K562 (cell line): ENCODE results near the gene HSPA1B. TPM values are rescaled to one million over a fixed set of nuclear protein-coding genes. Genes with fewer than 3 reads are reported as not detected.
A peak's percentile ranks its signal among the peaks of the same experiment; 100 is the strongest.

ENCODE experiments used
- ARID2 ChIP-seq: fragments of 450-650 bp; IDR thresholded peaks from 2 replicates; pipeline ENCODE4 v1.6.1; 2017; ENCODE audit warnings: antibody characterized with exemption, mild to moderate bottlenecking
- ARID4B ChIP-seq: sonication (generic); formaldehyde crosslinking; IDR thresholded peaks from 2 replicates; pipeline ENCODE4 v1.8.0; 2022; ENCODE audit warnings: mild to moderate bottlenecking, missing genetic modification reagents
- ATF1 ChIP-seq, 2 experiments: fragments of 450-650 bp in 1 of 2; IDR thresholded peaks; 2 replicates each; pipeline ENCODE4 v1.6.1; 2016; ENCODE audit warnings: missing compliant biosample characterization in 1 of 2, missing genetic modification characterization in 1 of 2
- CLOCK ChIP-seq: fragments of 250-450 bp; sonication (Bioruptor Pico); IDR thresholded peaks from 2 replicates; pipeline ENCODE4 v1.4.0; 2020; ENCODE audit warnings: mild to moderate bottlenecking, moderate library complexity, borderline replicate concordance
- DACH1 ChIP-seq: fragments of 450-650 bp; IDR thresholded peaks from 2 replicates; pipeline ENCODE4 v1.6.1; 2018; ENCODE audit not compliant: partially characterized antibody
- FOS ChIP-seq: IDR thresholded peaks from 3 replicates; pipeline ENCODE4 v1.6.1; 2011; ENCODE audit not compliant: insufficient read length; ENCODE audit errors: extremely low read depth
- FOXJ3 ChIP-seq: sonication (generic); formaldehyde crosslinking; IDR thresholded peaks from 2 replicates; pipeline ENCODE4 v1.4.0; 2020; ENCODE audit warnings: mild to moderate bottlenecking, missing genetic modification reagents
- HMG20B ChIP-seq: fragments of 250-450 bp; sonication (Bioruptor Pico); IDR thresholded peaks from 2 replicates; pipeline ENCODE4 v1.5.0; 2021; ENCODE audit warnings: mild to moderate bottlenecking
- HSF4 ChIP-seq: fragments of 250-450 bp; sonication (Bioruptor Pico); IDR thresholded peaks from 2 replicates; pipeline ENCODE4 v2.1.2; 2022; ENCODE audit warnings: mild to moderate bottlenecking, moderate library complexity, borderline replicate concordance
- JUN ChIP-seq, 2 experiments: sonication (generic) in 1 of 2; formaldehyde crosslinking in 1 of 2; IDR thresholded peaks; 2 replicates each; pipeline versions ENCODE4 v1.6.1 to v1.8.0; 2012 to 2022; ENCODE audit warnings: borderline replicate concordance in 2 of 2, mild to moderate bottlenecking in 2 of 2, improper control_type of control experiment in 1 of 2, low read depth in 1 of 2, low read length in 1 of 2, missing genetic modification reagents in 1 of 2
- KDM1A ChIP-seq, 2 experiments: fragments of 450-650 bp; IDR thresholded peaks; 2 replicates each; pipeline ENCODE4 v1.6.1; 2016; ENCODE audit warnings: mild to moderate bottlenecking in 2 of 2
- MAFK ChIP-seq: IDR thresholded peaks from 2 replicates; pipeline ENCODE4 v1.6.1; 2011; ENCODE audit warnings: low read length, improper control_type of control experiment
- MECOM ChIP-seq: fragments of 250-450 bp; sonication (Bioruptor Pico); IDR thresholded peaks from 2 replicates; pipeline ENCODE4 v1.8.0; 2022; ENCODE audit warnings: inconsistent platforms
- MXI1 ChIP-seq: IDR thresholded peaks from 2 replicates; pipeline ENCODE4 v1.6.1; 2011; ENCODE audit warnings: low read depth, mild to moderate bottlenecking, improper control_type of control experiment, low read length
- POLR2B ChIP-seq: fragments of 450-650 bp; IDR thresholded peaks from 2 replicates; pipeline ENCODE4 v1.6.1; 2018; ENCODE audit warnings: low read depth; ENCODE audit not compliant: partially characterized antibody
- SFPQ ChIP-seq: fragments of 200-400 bp; formaldehyde crosslinking; IDR thresholded peaks from 2 replicates; pipeline ENCODE4 v1.6.1; 2017; ENCODE audit warnings: mild to moderate bottlenecking, low read depth, low read length, moderate library complexity
- ZNF586 ChIP-seq: fragments of 450-650 bp; formaldehyde crosslinking; conservative IDR thresholded peaks from 2 replicates; pipeline ENCODE4 v1.4.0; 2020; ENCODE audit warnings: mild to moderate bottlenecking, moderate library complexity
- polyA plus RNA-seq, 8 experiments: library from polyadenylated mRNA; depleted of rRNA in 4 of 8; stranded (reverse) in 5 of 8; unstranded in 3 of 8; fragments of >200 nt; fragmentation: Nextera tagmentation in 2 of 8; fragmentation: Illumina TruSeq in 1 of 8; extraction: Ambion mirVana in 2 of 8; extraction: Trizol in 1 of 8; gene quantifications; 2 replicates each; pipeline versions ENCODE4 v1.2.1 to v1.2.3, GENCODE V29; 2011 to 2014; ENCODE audit warnings: inconsistent platforms in 1 of 8, missing spikeins in 1 of 8
- total RNA-seq, 7 experiments: library from RNA; depleted of rRNA in 6 of 7; stranded (reverse); fragments of >200 nt in 6 of 7; fragmentation: Illumina TruSeq in 2 of 7; extraction: Trizol in 2 of 7; gene quantifications; 2 replicates each; pipeline versions ENCODE4 v1.2.1 to v1.2.3, GENCODE V29; 2011 to 2021; ENCODE audit warnings: low replicate concordance in 1 of 7

HSPA1B gene
- total and polyA plus RNA-seq, 9 of the 15 experiments (the other 6 are each of a cell fraction or from before 2014, with no cell fraction given): 0.27 to 227 (median 51.2) TPM

GRCh38 chr6:31822036-31822821 lies 5.3 kb upstream of the HSPA1B start (continued):
- no peak for TF ChIP-seq DACH1
- TF ChIP-seq MXI1: no peak
- TF ChIP-seq SFPQ: no peak
- no peak for TF ChIP-seq ZNF586 (CRISPR knock-in tag)
- TF ChIP-seq JUN (IDR thresholded peaks at IDR 0.05; ENCODE audit: borderline replicate concordance, low read depth, low read length): peak; percentile 73
- no peak for TF ChIP-seq JUN (CRISPR knock-in tag; IDR thresholded peaks at IDR 0.05; ENCODE audit: borderline replicate concordance)
- peak; percentile 91 for TF ChIP-seq POLR2B
- TF ChIP-seq HSF4 (CRISPR knock-in tag): peak; percentile 55; the same call in 1 of the 2 replicates
- TF ChIP-seq MECOM (CRISPR knock-in tag): peak; percentile 60; the same call in 1 of the 2 replicates
- TF ChIP-seq CLOCK: 0 out of 2 replicates have a peak, but pooled peaks have one; percentile 12
- TF ChIP-seq HMG20B (CRISPR knock-in tag): peak; percentile 86; the same call in 1 of the 2 replicates
- no peak for TF ChIP-seq FOS
- TF ChIP-seq ARID4B: peak; percentile 66
- peak; percentile 97 for TF ChIP-seq MAFK
- no peak for TF ChIP-seq KDM1A (IDR thresholded peaks at IDR 0.05)
- TF ChIP-seq FOXJ3 (CRISPR knock-in tag): no peak
- peak; percentile 72; the same call in 1 of the 2 replicates for TF ChIP-seq ARID2
- TF ChIP-seq ATF1 (CRISPR knock-in tag; IDR thresholded peaks at IDR 0.05): no peak
- peak; percentile 14; the same call in 1 of the 2 replicates for TF ChIP-seq ATF1 (tag; IDR thresholded peaks at IDR 0.05)
